H9 (cell line): ENCODE measurements around the gene C13orf46. TPM values are rescaled to one million over a fixed set of nuclear protein-coding genes. Genes with fewer than 3 reads are reported as not detected.

ENCODE experiments used
- DNase-seq: peaks from one replicate; pipeline ENCODE4 v3.0.0-alpha.2; 2017
- H2AFZ ChIP-seq: one replicate; pipeline ENCODE4 v1.6.1; 2013; ENCODE audit warnings: mild to moderate bottlenecking, low read length, control low read depth, moderate library complexity
- H2AK5ac ChIP-seq: 2 replicates; pipeline ENCODE4 v1.6.1; 2013; ENCODE audit warnings: low read length, control low read depth, mixed read lengths; ENCODE audit not compliant: insufficient read length
- H2BK120ac ChIP-seq: one replicate; pipeline ENCODE4 v1.6.1; 2013; ENCODE audit warnings: low read depth, mild to moderate bottlenecking, low read length, control low read depth, inconsistent platforms; ENCODE audit not compliant: poor library complexity, severe bottlenecking
- H2BK12ac ChIP-seq: 2 replicates; pipeline ENCODE4 v1.6.1; 2013; ENCODE audit warnings: low read length, control low read depth, mixed read lengths, low read depth; ENCODE audit not compliant: insufficient read length
- H2BK15ac ChIP-seq: 2 replicates; pipeline ENCODE4 v1.6.1; 2013; ENCODE audit warnings: low read depth, low read length, control low read depth
- H2BK20ac ChIP-seq: one replicate; pipeline ENCODE4 v1.6.1; 2013; ENCODE audit warnings: low read depth, mild to moderate bottlenecking, low read length, control low read depth, inconsistent platforms; ENCODE audit not compliant: poor library complexity, severe bottlenecking
- H2BK5ac ChIP-seq: 2 replicates; pipeline ENCODE4 v1.6.1; 2013; ENCODE audit warnings: low read length, control low read depth, mixed read lengths; ENCODE audit not compliant: insufficient read length
- H3K14ac ChIP-seq: 2 replicates; pipeline ENCODE4 v1.6.1; 2013; ENCODE audit warnings: low read length, control low read depth; ENCODE audit not compliant: insufficient read depth
- H3K18ac ChIP-seq: 2 replicates; pipeline ENCODE4 v1.6.1; 2013; ENCODE audit warnings: low read depth, mild to moderate bottlenecking, mixed read lengths, low read length, control low read depth; ENCODE audit not compliant: insufficient read length
- H3K23ac ChIP-seq: 2 replicates; pipeline ENCODE4 v1.6.1; 2013; ENCODE audit warnings: low read length, control low read depth, mixed read lengths, low read depth; ENCODE audit not compliant: insufficient read length
- H3K23me2 ChIP-seq: 2 replicates; pipeline ENCODE4 v1.6.1; 2013; ENCODE audit warnings: low read depth, mild to moderate bottlenecking, mixed read lengths, low read length, control low read depth; ENCODE audit not compliant: insufficient read length, poor library complexity, severe bottlenecking
- H3K27ac ChIP-seq: 2 replicates; pipeline ENCODE4 v1.5.1; 2013; ENCODE audit warnings: low read length, control low read depth, mixed read lengths, low read depth; ENCODE audit not compliant: insufficient read length
- H3K27me3 ChIP-seq: 2 replicates; pipeline ENCODE4 v1.6.1; 2013; ENCODE audit warnings: low read length, control low read depth, inconsistent platforms; ENCODE audit not compliant: insufficient read depth
- H3K4ac ChIP-seq: 2 replicates; pipeline ENCODE4 v1.6.1; 2013; ENCODE audit warnings: low read depth, mild to moderate bottlenecking, control low read depth, inconsistent platforms, low read length, moderate library complexity
- H3K4me1 ChIP-seq: 2 replicates; pipeline ENCODE4 v1.6.1; 2013; ENCODE audit warnings: low read length, control low read depth, inconsistent platforms; ENCODE audit not compliant: insufficient read depth
- H3K4me2 ChIP-seq: 2 replicates; pipeline ENCODE4 v1.6.1; 2013; ENCODE audit warnings: low read length, control low read depth, mixed read lengths; ENCODE audit not compliant: insufficient read length, insufficient read depth
- H3K56ac ChIP-seq: 2 replicates; pipeline ENCODE4 v1.6.1; 2013; ENCODE audit warnings: low read depth, mild to moderate bottlenecking, mixed read lengths, low read length, control low read depth; ENCODE audit not compliant: insufficient read length
- H3K79me1 ChIP-seq: 2 replicates; pipeline ENCODE4 v1.6.1; 2013; ENCODE audit warnings: low read depth, mild to moderate bottlenecking, moderate library complexity, low read length, control low read depth, inconsistent platforms; ENCODE audit not compliant: insufficient read depth, poor library complexity, severe bottlenecking
- H3K79me2 ChIP-seq: 2 replicates; pipeline ENCODE4 v1.6.1; 2013; ENCODE audit warnings: low read length, control low read depth, inconsistent platforms; ENCODE audit not compliant: insufficient read depth
- H3K9ac ChIP-seq: 2 replicates; pipeline ENCODE4 v1.6.1; 2013; ENCODE audit warnings: low read length, control low read depth, mixed read lengths; ENCODE audit not compliant: insufficient read length; ENCODE audit errors: extremely low read depth
- H3K9me3 ChIP-seq: one replicate; pipeline ENCODE4 v1.6.1; 2013; ENCODE audit warnings: low read depth, low read length, inconsistent platforms; ENCODE audit not compliant: control insufficient read depth
- H3T11ph ChIP-seq: one replicate; pipeline ENCODE4 v1.6.1; 2013; ENCODE audit warnings: mild to moderate bottlenecking, low read length, control low read depth, inconsistent platforms
- H4K20me1 ChIP-seq: one replicate; pipeline ENCODE4 v1.6.1; 2013; ENCODE audit not compliant: control insufficient read depth, insufficient read length, insufficient read depth
- H4K5ac ChIP-seq: 2 replicates; pipeline ENCODE4 v1.6.1; 2013; ENCODE audit warnings: low read depth, mild to moderate bottlenecking, mixed read lengths, low read length, control low read depth; ENCODE audit not compliant: insufficient read length
- H4K8ac ChIP-seq: replicated peaks from 2 replicates; pipeline ENCODE4 v1.6.1; 2013; ENCODE audit warnings: low read length, control low read depth, mixed read lengths, low read depth; ENCODE audit not compliant: insufficient read length
- H4K91ac ChIP-seq: 2 replicates; pipeline ENCODE4 v1.6.1; 2013; ENCODE audit warnings: low read depth, mild to moderate bottlenecking, moderate library complexity, mixed read lengths, low read length, control low read depth; ENCODE audit not compliant: insufficient read length
- H3K27ac Mint-ChIP-seq, 3 experiments: 2 replicates in 2 of 3; 3 replicates in 1 of 3; pipeline ENCODE4 v1.8.0; 2020 to 2021; ENCODE audit warnings: mixed read lengths in 3 of 3, mild to moderate bottlenecking in 1 of 3, moderate library complexity in 1 of 3
- H3K27me3 Mint-ChIP-seq: 2 replicates; pipeline ENCODE4 v1.8.0; 2021; ENCODE audit warnings: low read depth, mild to moderate bottlenecking, moderate library complexity, mixed read lengths
- H3K36me3 Mint-ChIP-seq, 3 experiments: 2 replicates in 2 of 3; 3 replicates in 1 of 3; pipeline ENCODE4 v1.8.0; 2020 to 2021; ENCODE audit warnings: low read depth in 3 of 3, mixed read lengths in 3 of 3; ENCODE audit not compliant: insufficient read depth in 1 of 3
- H3K4me1 Mint-ChIP-seq, 2 experiments: 2 replicates each; pipeline ENCODE4 v1.8.0; 2020; ENCODE audit warnings: mixed read lengths in 2 of 2
- H3K4me3 Mint-ChIP-seq, 2 experiments: 2 replicates in 1 of 2; 3 replicates in 1 of 2; pipeline ENCODE4 v1.8.0; 2020 to 2021; ENCODE audit warnings: mild to moderate bottlenecking in 2 of 2, mixed read lengths in 2 of 2, moderate library complexity in 1 of 2
- H3K9me3 Mint-ChIP-seq, 2 experiments: 2 replicates in 1 of 2; 3 replicates in 1 of 2; pipeline ENCODE4 v1.8.0; 2020; ENCODE audit warnings: mild to moderate bottlenecking in 2 of 2, mixed read lengths in 2 of 2, moderate library complexity in 1 of 2
- WGBS: extraction: QIAGEN DNeasy Blood & Tissue Kit; methylation state at CpG from one replicate; pipeline ENCODE4 v1.1.7; 2013; ENCODE audit warnings: missing lambda C conversion rate, low lambda C conversion rate, mixed read lengths; ENCODE audit not compliant: insufficient read length; ENCODE audit errors: extremely low coverage; 5-methylcytosine and 5-hydroxymethylcytosine counted together
- total RNA-seq: library from RNA; stranded (reverse); gene quantifications from 2 replicates; pipeline ENCODE4 v1.2.1, GENCODE V29; 2021
- TF ChIP-seq, protein P1 (sequence below): fragments of 200-600 bp; sonication (generic); conservative IDR thresholded peaks from 3 replicates; pipeline ENCODE4 v1.8.0; 2021; ENCODE audit warnings: antibody characterized with exemption, mild to moderate bottlenecking

C13orf46 gene
- total RNA-seq, 1 experiment from 2014 or later, result 0.55 TPM

- Histone ChIP-seq H2BK120ac (no peak overlapping the region), H3K9me3 (no peaks in the 10 kb centered on the region), H3K56ac (no peak overlapping the region), H3K79me2 (no peaks in the 10 kb centered on the region), H2BK20ac (no peak overlapping the region), H3K4ac (no peak overlapping the region), H3K27me3 (no peaks in the 10 kb centered on the region), H3K4me2 (no peak overlapping the region), H2BK15ac (no peak overlapping the region), H2BK12ac (no peak overlapping the region), H3K14ac (no peak overlapping the region), H2BK5ac (no peak overlapping the region), H3K4me1 (no peaks in the 10 kb centered on the region), H3K9ac (no peak overlapping the region), H4K8ac (no peak overlapping the region), H3T11ph (no peak overlapping the region), H3K27ac (no peak overlapping the region), H4K20me1 (peaks cover 5% of the 10 kb centered on the region), H3K79me1 (no peaks in the 10 kb centered on the region), H3K23me2 (no peaks in the 10 kb centered on the region), H2AFZ (no peak overlapping the region), H4K91ac (no peak overlapping the region), H4K5ac (no peak overlapping the region), H3K23ac (no peak overlapping the region), H3K18ac (no peak overlapping the region), H2AK5ac (no peak overlapping the region)
- Mint-ChIP-seq H3K4me3 (no peak overlapping the region), H3K9me3 (no peaks in the 10 kb centered on the region; a peak in 1 of 5 replicates), H3K27ac (no peak overlapping the region), H3K4me1 (peaks cover 4 to 7% of the 10 kb centered on the region in 2 experiments; a peak in 3 of 4 replicates), H3K27me3 (no peaks in the 10 kb centered on the region; the same call in 1 of the 2 replicates), H3K36me3 (peaks cover 0 to 5% (median 4%) of the 10 kb centered on the region in 3 experiments; a peak in 3 of 7 replicates)
- WGBS, result no CpG with 5 or more reads among the region's 36 CpGs
- DNase-seq, result no peak
- TF ChIP-seq, protein P1, sequence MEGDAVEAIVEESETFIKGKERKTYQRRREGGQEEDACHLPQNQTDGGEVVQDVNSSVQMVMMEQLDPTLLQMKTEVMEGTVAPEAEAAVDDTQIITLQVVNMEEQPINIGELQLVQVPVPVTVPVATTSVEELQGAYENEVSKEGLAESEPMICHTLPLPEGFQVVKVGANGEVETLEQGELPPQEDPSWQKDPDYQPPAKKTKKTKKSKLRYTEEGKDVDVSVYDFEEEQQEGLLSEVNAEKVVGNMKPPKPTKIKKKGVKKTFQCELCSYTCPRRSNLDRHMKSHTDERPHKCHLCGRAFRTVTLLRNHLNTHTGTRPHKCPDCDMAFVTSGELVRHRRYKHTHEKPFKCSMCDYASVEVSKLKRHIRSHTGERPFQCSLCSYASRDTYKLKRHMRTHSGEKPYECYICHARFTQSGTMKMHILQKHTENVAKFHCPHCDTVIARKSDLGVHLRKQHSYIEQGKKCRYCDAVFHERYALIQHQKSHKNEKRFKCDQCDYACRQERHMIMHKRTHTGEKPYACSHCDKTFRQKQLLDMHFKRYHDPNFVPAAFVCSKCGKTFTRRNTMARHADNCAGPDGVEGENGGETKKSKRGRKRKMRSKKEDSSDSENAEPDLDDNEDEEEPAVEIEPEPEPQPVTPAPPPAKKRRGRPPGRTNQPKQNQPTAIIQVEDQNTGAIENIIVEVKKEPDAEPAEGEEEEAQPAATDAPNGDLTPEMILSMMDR, result no peak
Measured at GRCh38 chr13:113971471-113972231, 2.2 kb downstream of the C13orf46 start.
